Osteocyte (in vitro differentiated cells): ENCODE data around the gene BATF3. TPM values are rescaled to one million over a fixed set of nuclear protein-coding genes. Genes with fewer than 3 reads are reported as not detected.
"Not testable (repeated sequence)": the region's sequence is repeated elsewhere in the genome, so short reads cannot be mapped to it uniquely, and the experiment has no call there.

Experiments
- DNase-seq: peaks from one replicate; pipeline ENCODE4 v3.0.0; 2021; ENCODE audit warnings: mixed read lengths; ENCODE audit not compliant: unreplicated experiment; ENCODE audit errors: extremely low spot score
- H3K27ac Mint-ChIP-seq: one replicate; pipeline ENCODE4 v1.8.0; 2021; ENCODE audit warnings: mild to moderate bottlenecking, mixed read lengths; ENCODE audit not compliant: unreplicated experiment
- H3K27me3 Mint-ChIP-seq: one replicate; pipeline ENCODE4 v1.8.0; 2021; ENCODE audit warnings: mixed read lengths; ENCODE audit not compliant: unreplicated experiment
- H3K36me3 Mint-ChIP-seq: one replicate; pipeline ENCODE4 v1.8.0; 2021; ENCODE audit warnings: mixed read lengths; ENCODE audit not compliant: unreplicated experiment
- H3K4me1 Mint-ChIP-seq: one replicate; pipeline ENCODE4 v1.8.0; 2021; ENCODE audit warnings: mixed read lengths; ENCODE audit not compliant: unreplicated experiment
- H3K4me3 Mint-ChIP-seq: one replicate; pipeline ENCODE4 v1.8.0; 2021; ENCODE audit warnings: mild to moderate bottlenecking, moderate library complexity, mixed read lengths; ENCODE audit not compliant: unreplicated experiment
- H3K9me3 Mint-ChIP-seq: one replicate; pipeline ENCODE4 v1.8.0; 2021; ENCODE audit warnings: mixed read lengths; ENCODE audit not compliant: unreplicated experiment
- CTCF ChIP-seq: fragments of 200-600 bp; sonication (generic); IDR thresholded peaks from 2 replicates; pipeline ENCODE4 v1.5.0; 2021; ENCODE audit warnings: antibody characterized with exemption, mild to moderate bottlenecking, moderate library complexity
- total RNA-seq: library from RNA; stranded (reverse); gene quantifications from 2 replicates; pipeline ENCODE4 v1.2.1, GENCODE V29; 2021

Gene BATF3
- total RNA-seq, 1 donor from 2014 or later: 0.56 TPM

GRCh38 chr1:212643877-212644276 lies 55.8 kb downstream of the BATF3 start:
- peaks cover 34% of the 10 kb centered on the region for H3K27me3 Mint-ChIP-seq
- peaks cover 6% of the 10 kb centered on the region for H3K4me1 Mint-ChIP-seq
- H3K4me3 Mint-ChIP-seq: no peak overlapping the region
- peak; percentile 80 for DNase-seq
- no peaks in the 10 kb centered on the region for H3K36me3 Mint-ChIP-seq
- peaks cover 4% of the 10 kb centered on the region for H3K9me3 Mint-ChIP-seq
- H3K27ac Mint-ChIP-seq: no peak overlapping the region
- no peak for TF ChIP-seq CTCF

- Mint-ChIP-seq H3K27me3 (peaks cover 39% of the 10 kb centered on the region), H3K4me1 (peaks cover 11% of the 10 kb centered on the region), H3K27ac (no peak overlapping the region), H3K4me3 (no peak overlapping the region), H3K9me3 (peaks cover 4% of the 10 kb centered on the region), H3K36me3 (no peaks in the 10 kb centered on the region)
- no peak for TF ChIP-seq CTCF
- peak; percentile 1 for DNase-seq
Observed at GRCh38 chr1:212641956-212642355, 57.7 kb downstream of the BATF3 start.

DNA sequence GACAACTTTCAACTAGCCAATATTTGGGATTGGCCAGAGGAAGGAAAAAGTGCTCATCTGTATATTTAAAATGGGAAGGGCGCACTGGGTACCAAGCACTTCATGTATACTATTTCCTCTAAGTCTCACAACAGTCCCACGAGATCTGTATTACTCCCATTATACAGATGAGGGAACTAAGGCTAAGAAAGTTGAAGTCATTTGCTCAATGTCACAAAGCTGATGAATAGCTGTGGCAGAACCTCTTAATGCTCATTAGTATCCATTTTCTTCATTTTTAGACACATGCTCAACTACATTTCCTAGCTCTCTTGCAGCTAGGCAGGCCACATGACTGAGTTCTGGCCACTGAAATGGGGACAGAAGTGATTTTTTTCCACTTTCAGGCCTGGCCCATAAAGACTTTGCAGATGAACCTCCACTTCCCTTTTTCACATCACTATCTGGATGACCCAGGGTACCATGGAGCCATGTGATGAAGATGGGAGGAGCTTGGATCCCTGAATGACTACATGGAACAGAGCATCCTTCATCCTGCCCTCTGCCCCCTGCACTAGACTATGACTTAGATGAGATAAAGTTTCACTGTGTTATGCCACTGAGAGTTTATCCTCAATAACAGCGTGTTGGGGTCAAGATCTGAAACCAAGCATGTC lies 59.3 kb downstream of the BATF3 start:
- Mint-ChIP-seq H3K27me3 (peaks cover 35% of the 10 kb centered on the region), H3K27ac (no peak overlapping the region), H3K4me3 (no peak overlapping the region), H3K36me3 (no peaks in the 10 kb centered on the region), H3K9me3 (peaks cover 4% of the 10 kb centered on the region), H3K4me1 (peaks cover 17% of the 10 kb centered on the region)
- no peak for TF ChIP-seq CTCF
- no peak for DNase-seq

- DNase-seq, H3K27ac Mint-ChIP-seq, H3K4me3 Mint-ChIP-seq, H3K9me3 Mint-ChIP-seq, H3K36me3 Mint-ChIP-seq: not testable (repeated sequence)
- peaks cover 33% of the 10 kb centered on the region for H3K27me3 Mint-ChIP-seq
- peaks cover 17% of the 10 kb centered on the region for H3K4me1 Mint-ChIP-seq
Observed at GRCh38 chr1:212639524-212639923, 60.1 kb downstream of the BATF3 start.

GRCh38 chr1:212638492-212639151 lies 61.0 kb downstream of the BATF3 start:
- DNase-seq: no peak
- Mint-ChIP-seq H3K4me3 (no peak overlapping the region), H3K27ac (peak overlapping the region; percentile 67), H3K36me3 (no peaks in the 10 kb centered on the region), H3K27me3 (peaks cover 35% of the 10 kb centered on the region), H3K9me3 (peaks cover 8% of the 10 kb centered on the region), H3K4me1 (peaks cover 17% of the 10 kb centered on the region)
- no peak for TF ChIP-seq CTCF
